ENCODE data around the gene TCAF1. TPM values are rescaled to one million over a fixed set of nuclear protein-coding genes. Genes with fewer than 3 reads are reported as not detected.

Gene TCAF1
- total RNA-seq, 1 donor from 2014 or later = 268 TPM

DNA sequence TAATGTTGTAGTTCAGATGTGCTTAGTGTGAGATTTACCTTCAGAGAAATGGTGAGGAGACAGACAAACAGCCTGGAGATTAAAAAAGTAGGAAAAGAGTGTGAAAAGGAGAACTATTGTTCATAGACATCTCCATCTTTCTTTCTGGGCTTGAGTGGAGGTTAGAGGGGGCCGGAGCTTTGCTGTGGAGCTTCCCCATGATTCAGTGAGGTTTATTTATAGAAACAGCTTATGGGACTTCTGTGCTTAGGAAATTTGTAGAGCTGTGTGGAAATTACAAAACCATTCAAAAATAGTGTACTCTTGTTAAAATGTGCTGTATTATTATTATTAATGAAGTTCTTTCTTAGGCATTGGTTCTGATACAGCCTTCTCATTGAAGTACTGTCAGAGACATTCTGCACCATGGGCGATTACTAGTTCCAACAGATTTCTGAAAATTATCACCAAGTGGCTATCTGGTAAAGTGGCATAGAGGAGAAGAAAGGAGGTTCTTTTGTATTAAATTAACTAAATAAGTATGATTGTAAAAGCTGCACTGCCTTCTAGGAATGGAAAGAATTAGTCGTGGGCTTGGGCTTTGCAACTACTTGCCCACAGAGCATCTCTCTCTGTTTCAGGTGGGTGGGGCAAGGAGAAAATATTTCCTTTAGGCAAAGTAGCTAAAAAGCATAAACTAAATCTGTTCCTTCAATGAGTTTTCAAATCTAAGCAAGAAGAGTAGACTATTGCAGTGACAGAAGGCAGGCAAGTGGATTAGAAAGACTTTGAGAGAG is 8.7 kb upstream of the TCAF1 start:
- Mint-ChIP-seq H3K27me3 (ENCODE audit: unreplicated experiment) (no peaks in the 10 kb centered on the region), H3K27ac (ENCODE audit: unreplicated experiment) (no peak overlapping the region), H3K4me1 (ENCODE audit: low read depth, unreplicated experiment) (peaks cover 9% of the 10 kb centered on the region), H3K4me3 (ENCODE audit: unreplicated experiment) (no peak overlapping the region), H3K9me3 (ENCODE audit: unreplicated experiment) (no peaks in the 10 kb centered on the region), H3K36me3 (ENCODE audit: unreplicated experiment) (no peaks in the 10 kb centered on the region)
- TF ChIP-seq, protein P1, sequence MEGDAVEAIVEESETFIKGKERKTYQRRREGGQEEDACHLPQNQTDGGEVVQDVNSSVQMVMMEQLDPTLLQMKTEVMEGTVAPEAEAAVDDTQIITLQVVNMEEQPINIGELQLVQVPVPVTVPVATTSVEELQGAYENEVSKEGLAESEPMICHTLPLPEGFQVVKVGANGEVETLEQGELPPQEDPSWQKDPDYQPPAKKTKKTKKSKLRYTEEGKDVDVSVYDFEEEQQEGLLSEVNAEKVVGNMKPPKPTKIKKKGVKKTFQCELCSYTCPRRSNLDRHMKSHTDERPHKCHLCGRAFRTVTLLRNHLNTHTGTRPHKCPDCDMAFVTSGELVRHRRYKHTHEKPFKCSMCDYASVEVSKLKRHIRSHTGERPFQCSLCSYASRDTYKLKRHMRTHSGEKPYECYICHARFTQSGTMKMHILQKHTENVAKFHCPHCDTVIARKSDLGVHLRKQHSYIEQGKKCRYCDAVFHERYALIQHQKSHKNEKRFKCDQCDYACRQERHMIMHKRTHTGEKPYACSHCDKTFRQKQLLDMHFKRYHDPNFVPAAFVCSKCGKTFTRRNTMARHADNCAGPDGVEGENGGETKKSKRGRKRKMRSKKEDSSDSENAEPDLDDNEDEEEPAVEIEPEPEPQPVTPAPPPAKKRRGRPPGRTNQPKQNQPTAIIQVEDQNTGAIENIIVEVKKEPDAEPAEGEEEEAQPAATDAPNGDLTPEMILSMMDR (IDR thresholded peaks at IDR 0.05; ENCODE audit: partially characterized antibody, unreplicated experiment) = no peak
- DNase-seq = no peak

GRCh38 chr7:143909863-143910262 is 7.9 kb upstream of the TCAF1 start:
- no peak overlapping the region for H3K4me3 Mint-ChIP-seq (ENCODE audit: unreplicated experiment)
- TF ChIP-seq, protein P1 (IDR thresholded peaks at IDR 0.05; ENCODE audit: partially characterized antibody, unreplicated experiment) = no peak
- H3K27ac Mint-ChIP-seq (ENCODE audit: unreplicated experiment) = no peak overlapping the region
- DNase-seq = no peak
- peaks cover 13% of the 10 kb centered on the region for H3K4me1 Mint-ChIP-seq (ENCODE audit: low read depth, unreplicated experiment)
- H3K27me3 Mint-ChIP-seq (ENCODE audit: unreplicated experiment) = no peaks in the 10 kb centered on the region
- no peaks in the 10 kb centered on the region for H3K9me3 Mint-ChIP-seq (ENCODE audit: unreplicated experiment)
- H3K36me3 Mint-ChIP-seq (ENCODE audit: unreplicated experiment) = no peaks in the 10 kb centered on the region

DNA sequence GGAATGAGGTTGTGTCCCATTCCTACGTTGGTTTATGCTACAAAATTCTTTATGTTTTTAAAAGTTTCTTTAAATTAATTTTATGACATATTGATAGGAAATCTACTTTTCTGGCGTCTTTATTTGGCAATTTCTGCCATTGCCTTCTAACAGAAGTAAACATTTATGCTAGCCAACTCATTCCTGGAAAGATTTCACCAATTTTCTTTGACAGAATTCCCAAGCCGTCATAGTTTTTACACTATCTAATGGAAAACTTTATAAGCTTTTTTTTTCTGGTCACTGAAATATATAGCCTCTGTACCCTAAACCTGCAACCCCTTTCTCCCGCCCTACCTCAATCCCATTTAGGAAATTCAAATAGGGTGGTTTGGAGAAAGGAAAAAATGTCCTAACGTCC is 6.1 kb upstream of the TCAF1 start:
- H3K4me1 Mint-ChIP-seq (ENCODE audit: low read depth, unreplicated experiment) = peaks cover 13% of the 10 kb centered on the region
- H3K9me3 Mint-ChIP-seq (ENCODE audit: unreplicated experiment) = peaks cover 3% of the 10 kb centered on the region
- no peaks in the 10 kb centered on the region for H3K27me3 Mint-ChIP-seq (ENCODE audit: unreplicated experiment)
- no peaks in the 10 kb centered on the region for H3K36me3 Mint-ChIP-seq (ENCODE audit: unreplicated experiment)
- H3K27ac Mint-ChIP-seq (ENCODE audit: unreplicated experiment) = no peak overlapping the region
- TF ChIP-seq, protein P1 (IDR thresholded peaks at IDR 0.05; ENCODE audit: partially characterized antibody, unreplicated experiment) = no peak
- DNase-seq = no peak
- H3K4me3 Mint-ChIP-seq (ENCODE audit: unreplicated experiment) = no peak overlapping the region

DNA sequence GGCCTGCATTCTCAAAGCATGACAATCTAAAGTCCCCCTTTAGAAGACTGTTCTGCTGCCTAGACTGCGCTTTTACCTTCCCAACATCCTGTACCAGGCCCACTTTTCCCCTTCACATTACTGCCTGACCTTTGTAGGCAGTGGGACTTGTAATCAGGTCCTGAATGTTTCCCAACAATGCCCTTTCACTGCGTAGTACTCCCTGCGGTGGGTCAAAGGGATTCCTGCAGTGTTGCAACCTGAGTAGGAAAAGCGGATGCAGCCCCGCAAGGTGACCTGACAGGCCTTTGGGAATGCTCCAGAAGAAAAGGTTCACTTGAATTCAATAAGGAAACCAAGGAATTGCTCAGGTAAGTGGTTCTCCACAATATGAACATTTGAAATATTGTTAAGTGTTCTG is 4.9 kb upstream of the TCAF1 start:
- TF ChIP-seq, protein P1 (IDR thresholded peaks at IDR 0.05; ENCODE audit: partially characterized antibody, unreplicated experiment) = no peak
- Mint-ChIP-seq H3K4me3 (ENCODE audit: unreplicated experiment) (no peak overlapping the region), H3K9me3 (ENCODE audit: unreplicated experiment) (peaks cover 3% of the 10 kb centered on the region), H3K27me3 (ENCODE audit: unreplicated experiment) (no peaks in the 10 kb centered on the region), H3K27ac (ENCODE audit: unreplicated experiment) (no peak overlapping the region), H3K36me3 (ENCODE audit: unreplicated experiment) (no peaks in the 10 kb centered on the region), H3K4me1 (ENCODE audit: low read depth, unreplicated experiment) (peaks cover 15% of the 10 kb centered on the region)
- DNase-seq = no peak

GRCh38 chr7:143906151-143906550 is 4.2 kb upstream of the TCAF1 start:
- Mint-ChIP-seq H3K4me3 (ENCODE audit: unreplicated experiment) (no peak overlapping the region), H3K9me3 (ENCODE audit: unreplicated experiment) (peaks cover 3% of the 10 kb centered on the region), H3K36me3 (ENCODE audit: unreplicated experiment) (no peaks in the 10 kb centered on the region), H3K27me3 (ENCODE audit: unreplicated experiment) (no peaks in the 10 kb centered on the region), H3K27ac (ENCODE audit: unreplicated experiment) (no peak overlapping the region), H3K4me1 (ENCODE audit: low read depth, unreplicated experiment) (peaks cover 15% of the 10 kb centered on the region)
- TF ChIP-seq, protein P1 (IDR thresholded peaks at IDR 0.05; ENCODE audit: partially characterized antibody, unreplicated experiment) = no peak
- DNase-seq = no peak
